Measurements from ENCODE around the gene UBR4.

The UBR4 gene

GRCh38 chr1:19206947-19207346, 3.1 kb downstream of the UBR4 start:
- in situ Hi-C loops (cut with HindIII; ENCODE audit: low sequenced_read_pairs) = no loop called here
- no peak for TF ChIP-seq CTCF (IDR thresholded peaks at IDR 0.05; ENCODE audit: low read depth, low read length)
- H3K4me3 ChIP-seq (ENCODE audit: low read depth, low read length) = no peak overlapping the region
- DNase-seq (ENCODE audit: low read depth, low spot score) = no peak

- TF ChIP-seq CTCF (IDR thresholded peaks at IDR 0.05; ENCODE audit: low read depth, low read length) = no peak
- in situ Hi-C loops (cut with HindIII; ENCODE audit: low sequenced_read_pairs) = no loop called here
- H3K4me3 ChIP-seq (ENCODE audit: low read depth, low read length) = no peak overlapping the region
- DNase-seq (ENCODE audit: low read depth, low spot score) = no peak
These were observed 4.2 kb downstream of the UBR4 start for GRCh38 chr1:19205845-19206244.

GRCh38 chr1:19205403-19205802, 4.7 kb downstream of the UBR4 start:
- DNase-seq (ENCODE audit: low read depth, low spot score) = no peak
- H3K4me3 ChIP-seq (ENCODE audit: low read depth, low read length) = no peak overlapping the region
- no peak for TF ChIP-seq CTCF (IDR thresholded peaks at IDR 0.05; ENCODE audit: low read depth, low read length)
- in situ Hi-C loops (cut with HindIII; ENCODE audit: low sequenced_read_pairs) = no loop called here

- no peak for DNase-seq (ENCODE audit: low read depth, low spot score)
- no peak overlapping the region for H3K4me3 ChIP-seq (ENCODE audit: low read depth, low read length)
- in situ Hi-C loops (cut with HindIII; ENCODE audit: low sequenced_read_pairs) = no loop called here
- TF ChIP-seq CTCF (IDR thresholded peaks at IDR 0.05; ENCODE audit: low read depth, low read length) = no peak
These were observed 5.4 kb downstream of the UBR4 start for GRCh38 chr1:19204446-19205266.

GRCh38 chr1:19203440-19203839, 6.6 kb downstream of the UBR4 start:
- in situ Hi-C loops (cut with HindIII; ENCODE audit: low sequenced_read_pairs) = no loop called here
- TF ChIP-seq CTCF (IDR thresholded peaks at IDR 0.05; ENCODE audit: low read depth, low read length) = no peak
- DNase-seq (ENCODE audit: low read depth, low spot score) = peak; percentile 61
- no peak overlapping the region for H3K4me3 ChIP-seq (ENCODE audit: low read depth, low read length)

- no peak for TF ChIP-seq CTCF (IDR thresholded peaks at IDR 0.05; ENCODE audit: low read depth, low read length)
- in situ Hi-C loops (cut with HindIII; ENCODE audit: low sequenced_read_pairs) = no loop called here
- DNase-seq (ENCODE audit: low read depth, low spot score) = no peak
- H3K4me3 ChIP-seq (ENCODE audit: low read depth, low read length) = no peak overlapping the region
These were observed 7.7 kb downstream of the UBR4 start for GRCh38 chr1:19202396-19202795.
